ENCODE measurements around the gene LRRC10B. TPM values are rescaled to one million over a fixed set of nuclear protein-coding genes. Genes with fewer than 3 reads are reported as not detected.
"Not testable (repeated sequence)": the region's sequence is repeated elsewhere in the genome, so short reads cannot be mapped to it uniquely, and the experiment has no call there.

The LRRC10B gene
- 0.51 TPM for total RNA-seq

- peak; percentile 61 for DNase-seq
Observed at GRCh38 chr11:61507962-61508861, at the start of gene LRRC10B. TSS of gene LRRC10B (plus strand) at chr11:61508749. CDS start at chr11:61508999, 250 bp downstream.

GRCh38 chr11:61460474-61460881 is 48.1 kb upstream of the LRRC10B start:
- peak; percentile 57 for DNase-seq

GRCh38 chr11:61460986-61461385 is 47.6 kb upstream of the LRRC10B start:
- no peak for DNase-seq

GRCh38 chr11:61467602-61468001 is 40.9 kb upstream of the LRRC10B start:
- DNase-seq: not testable (repeated sequence)

- no peak for DNase-seq
Observed at GRCh38 chr11:61468002-61468401, 40.5 kb upstream of the LRRC10B start.

GRCh38 chr11:61472282-61472681 is 36.3 kb upstream of the LRRC10B start:
- DNase-seq: peak; percentile 43

- peak; percentile 57 for DNase-seq
Observed at GRCh38 chr11:61472868-61473267, 35.7 kb upstream of the LRRC10B start.

GRCh38 chr11:61473370-61474012 is 35.1 kb upstream of the LRRC10B start:
- no peak for DNase-seq

- no peak for DNase-seq
Observed at GRCh38 chr11:61474013-61474643, 34.4 kb upstream of the LRRC10B start.

- DNase-seq: no peak
Observed at GRCh38 chr11:61475433-61475832, 33.1 kb upstream of the LRRC10B start.

GRCh38 chr11:61476371-61476770 is 32.2 kb upstream of the LRRC10B start:
- DNase-seq: no peak

- DNase-seq: no peak
Observed at GRCh38 chr11:61477126-61477525, 31.4 kb upstream of the LRRC10B start.

- peak; percentile 69 for DNase-seq
Observed at GRCh38 chr11:61477727-61478148, 30.8 kb upstream of the LRRC10B start.

GRCh38 chr11:61479360-61480058 is 29.0 kb upstream of the LRRC10B start:
- not testable (repeated sequence) for DNase-seq

GRCh38 chr11:61480261-61480993 is 28.1 kb upstream of the LRRC10B start:
- no peak for DNase-seq

GRCh38 chr11:61480994-61481335 is 27.6 kb upstream of the LRRC10B start:
- DNase-seq: peak; percentile 59

- no peak for DNase-seq
Observed at GRCh38 chr11:61481806-61482205, 26.7 kb upstream of the LRRC10B start.

- no peak for DNase-seq
Observed at GRCh38 chr11:61482513-61482912, 26.0 kb upstream of the LRRC10B start.

- no peak for DNase-seq
Observed at GRCh38 chr11:61484541-61484940, 24.0 kb upstream of the LRRC10B start.

GRCh38 chr11:61485080-61485479 is 23.5 kb upstream of the LRRC10B start:
- DNase-seq: no peak

GRCh38 chr11:61486011-61486620 is 22.4 kb upstream of the LRRC10B start:
- DNase-seq: no peak

Measured in tongue (tissue), 2 donors.